Measurements from ENCODE around the gene TMEM178B.

Gene TMEM178B

DNA sequence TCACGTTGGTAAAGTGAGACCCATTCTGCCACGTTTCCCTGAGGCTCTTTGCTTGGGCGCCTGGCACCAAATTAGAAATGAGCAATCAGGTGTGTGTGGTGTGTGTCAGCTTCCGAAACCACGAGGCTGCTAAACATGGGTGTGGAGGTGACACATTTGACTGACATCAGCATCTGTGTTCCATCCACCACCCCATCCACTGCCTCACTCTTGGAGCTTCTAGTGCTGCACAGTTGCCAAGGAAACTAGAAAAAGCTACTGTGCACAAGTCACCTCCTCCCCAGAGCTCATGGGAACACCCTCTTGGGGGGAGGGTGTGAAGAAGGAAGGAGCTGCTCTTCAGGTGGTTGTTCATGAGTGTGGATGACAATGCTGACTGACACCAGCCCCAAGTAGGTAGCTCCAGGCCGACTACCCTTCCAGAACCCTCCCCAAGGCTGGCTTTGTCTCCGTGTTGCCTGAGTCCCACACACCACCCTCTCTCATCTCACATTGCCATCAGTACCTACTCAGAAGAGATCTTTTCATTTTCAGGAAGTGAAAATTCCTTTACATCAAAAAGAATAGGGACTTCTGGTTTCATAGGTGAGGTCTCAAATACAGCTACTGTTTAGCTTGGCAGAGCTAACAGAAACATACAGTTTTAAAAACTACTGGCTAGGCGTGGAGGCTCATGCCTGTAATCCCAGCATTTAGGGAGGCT, 152.2 kb downstream of the TMEM178B start:
- in situ Hi-C loops (cut with MboI; ENCODE audit: low sequenced_read_pairs, unreplicated experiment): no loop called here
- TF ChIP-seq, protein P1, sequence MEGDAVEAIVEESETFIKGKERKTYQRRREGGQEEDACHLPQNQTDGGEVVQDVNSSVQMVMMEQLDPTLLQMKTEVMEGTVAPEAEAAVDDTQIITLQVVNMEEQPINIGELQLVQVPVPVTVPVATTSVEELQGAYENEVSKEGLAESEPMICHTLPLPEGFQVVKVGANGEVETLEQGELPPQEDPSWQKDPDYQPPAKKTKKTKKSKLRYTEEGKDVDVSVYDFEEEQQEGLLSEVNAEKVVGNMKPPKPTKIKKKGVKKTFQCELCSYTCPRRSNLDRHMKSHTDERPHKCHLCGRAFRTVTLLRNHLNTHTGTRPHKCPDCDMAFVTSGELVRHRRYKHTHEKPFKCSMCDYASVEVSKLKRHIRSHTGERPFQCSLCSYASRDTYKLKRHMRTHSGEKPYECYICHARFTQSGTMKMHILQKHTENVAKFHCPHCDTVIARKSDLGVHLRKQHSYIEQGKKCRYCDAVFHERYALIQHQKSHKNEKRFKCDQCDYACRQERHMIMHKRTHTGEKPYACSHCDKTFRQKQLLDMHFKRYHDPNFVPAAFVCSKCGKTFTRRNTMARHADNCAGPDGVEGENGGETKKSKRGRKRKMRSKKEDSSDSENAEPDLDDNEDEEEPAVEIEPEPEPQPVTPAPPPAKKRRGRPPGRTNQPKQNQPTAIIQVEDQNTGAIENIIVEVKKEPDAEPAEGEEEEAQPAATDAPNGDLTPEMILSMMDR (IDR thresholded peaks at IDR 0.05; ENCODE audit: borderline replicate concordance, control extremely low read depth, extremely low read depth, insufficient read depth, missing control alignments): no peak

DNA sequence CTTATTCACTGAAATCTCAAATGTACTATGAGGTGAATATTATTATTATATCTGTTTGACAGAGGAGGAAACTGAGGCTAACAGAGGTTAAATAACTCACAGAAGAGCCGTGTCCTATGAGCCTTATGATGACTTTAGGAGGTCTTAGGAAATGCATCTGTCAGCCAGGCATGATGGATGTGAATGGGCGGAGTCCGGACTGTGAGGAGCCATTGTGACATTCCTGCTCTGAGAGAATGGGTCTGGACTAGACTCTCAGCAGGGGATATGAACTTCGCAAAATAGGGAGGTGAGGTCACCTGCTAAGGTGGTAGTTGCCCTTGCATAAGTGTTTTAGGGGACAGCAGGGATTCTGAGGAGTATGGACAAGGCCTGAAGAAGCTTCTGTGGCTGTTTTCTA, 153.6 kb downstream of the TMEM178B start:
- in situ Hi-C loops (cut with MboI; ENCODE audit: low sequenced_read_pairs, unreplicated experiment): no loop called here
- TF ChIP-seq, protein P1 (IDR thresholded peaks at IDR 0.05; ENCODE audit: borderline replicate concordance, control extremely low read depth, extremely low read depth, insufficient read depth, missing control alignments): no peak
- DNase-seq (ENCODE audit: low spot score): no peak

More for the DNA sequence above, 152.2 kb downstream of the TMEM178B start:
- DNase-seq (ENCODE audit: low spot score): no peak

DNA sequence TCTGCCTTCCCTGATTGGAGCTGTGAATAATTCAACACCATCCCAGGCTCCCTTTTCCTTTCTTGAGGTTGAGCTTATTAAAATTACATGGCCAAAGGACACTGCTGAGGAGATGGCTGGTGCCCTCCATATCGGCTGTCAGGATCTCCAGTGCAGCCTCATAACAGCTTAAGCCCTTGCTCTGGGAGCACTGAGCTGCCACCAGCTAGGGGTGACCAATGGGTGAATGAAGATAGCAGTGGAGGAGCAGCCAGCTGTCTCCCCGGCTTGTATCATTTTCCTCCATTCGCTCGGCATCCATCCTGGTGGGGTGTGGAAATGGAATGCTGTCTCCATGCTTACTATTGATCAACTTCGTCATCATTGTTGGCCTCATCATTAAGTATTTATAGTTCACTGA, 154.6 kb downstream of the TMEM178B start:
- in situ Hi-C loops (cut with MboI; ENCODE audit: low sequenced_read_pairs, unreplicated experiment): no loop called here
- DNase-seq (ENCODE audit: low spot score): no peak
- TF ChIP-seq, protein P1 (IDR thresholded peaks at IDR 0.05; ENCODE audit: borderline replicate concordance, control extremely low read depth, extremely low read depth, insufficient read depth, missing control alignments): no peak

DNA sequence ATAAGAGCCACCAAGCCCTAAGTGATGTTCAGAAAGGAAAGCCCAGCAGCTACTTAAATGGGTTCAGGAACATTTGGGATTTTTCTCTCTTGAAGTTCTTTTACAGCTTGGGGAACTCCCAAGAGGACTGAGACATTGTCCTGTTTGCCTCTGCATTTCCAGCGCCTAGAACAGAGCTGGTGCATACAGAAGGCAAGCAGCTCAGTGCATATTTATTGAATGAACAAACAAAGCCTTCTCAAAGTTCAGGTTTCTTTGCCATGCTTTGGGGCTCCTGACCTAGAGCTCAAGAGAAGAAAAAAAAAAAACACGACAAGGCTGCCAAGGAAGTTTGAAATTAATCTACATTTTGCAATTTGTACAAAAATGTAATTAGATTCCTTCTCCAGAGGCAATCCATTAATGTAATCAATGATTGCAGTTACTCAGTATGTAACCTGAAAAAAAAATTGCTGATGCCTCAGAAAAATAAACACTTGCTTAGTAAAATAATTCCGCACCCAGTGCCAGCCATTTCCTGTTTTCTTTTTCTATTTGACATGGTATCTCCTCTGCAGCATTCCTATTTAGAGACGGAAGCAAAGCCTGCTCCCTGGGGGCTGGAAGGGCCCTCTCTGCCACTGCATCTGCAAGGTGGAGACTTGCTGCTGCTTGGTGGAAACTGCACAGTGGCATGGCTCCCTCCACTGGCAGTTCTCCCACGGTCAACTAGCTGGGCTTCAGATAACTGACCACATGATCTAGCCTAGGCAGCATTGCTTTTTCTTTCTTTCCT, 157.3 kb downstream of the TMEM178B start:
- DNase-seq (ENCODE audit: low spot score): no peak
- TF ChIP-seq, protein P1 (IDR thresholded peaks at IDR 0.05; ENCODE audit: borderline replicate concordance, control extremely low read depth, extremely low read depth, insufficient read depth, missing control alignments): peak; percentile 15
- in situ Hi-C loops (cut with MboI; ENCODE audit: low sequenced_read_pairs, unreplicated experiment): no loop called here

DNA sequence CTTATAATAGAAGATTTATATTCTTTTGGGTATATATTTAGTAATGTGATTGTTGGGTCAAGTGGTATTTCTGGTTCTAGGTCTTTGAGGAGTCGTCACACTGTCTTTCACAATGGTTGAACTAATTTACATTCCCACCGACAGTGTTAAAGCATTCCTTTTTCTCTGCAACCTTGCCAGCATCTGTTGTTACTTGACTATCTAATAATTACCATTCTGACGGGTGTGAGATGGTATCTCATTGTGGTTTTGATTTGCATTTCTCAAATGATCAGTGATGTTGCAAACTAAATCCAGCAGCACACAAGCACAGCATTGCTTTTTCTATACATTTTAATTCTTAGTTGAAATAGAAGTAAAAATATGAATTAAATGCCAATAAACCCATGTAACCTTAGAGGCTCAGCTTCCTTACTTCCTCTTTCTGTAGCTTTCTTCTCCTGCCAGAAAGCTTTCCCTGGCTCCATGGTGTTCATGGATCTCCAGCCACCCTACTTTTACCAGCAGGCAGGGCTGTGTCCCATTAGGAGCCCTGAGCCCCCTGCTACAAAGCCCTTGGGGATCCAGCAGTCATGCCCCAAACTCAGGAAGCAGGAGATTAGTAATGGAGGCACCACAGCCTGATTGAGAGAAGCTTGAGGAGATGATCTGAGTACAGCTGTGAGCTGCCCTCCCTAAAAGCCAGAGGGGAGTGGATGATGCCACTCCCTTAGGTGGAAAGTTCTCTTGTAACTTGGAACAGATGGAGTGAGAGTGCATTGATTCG, 158.6 kb downstream of the TMEM178B start:
- in situ Hi-C loops (cut with MboI; ENCODE audit: low sequenced_read_pairs, unreplicated experiment): no loop called here
- TF ChIP-seq, protein P1 (IDR thresholded peaks at IDR 0.05; ENCODE audit: borderline replicate concordance, control extremely low read depth, extremely low read depth, insufficient read depth, missing control alignments): no peak
- DNase-seq (ENCODE audit: low spot score): no peak

DNA sequence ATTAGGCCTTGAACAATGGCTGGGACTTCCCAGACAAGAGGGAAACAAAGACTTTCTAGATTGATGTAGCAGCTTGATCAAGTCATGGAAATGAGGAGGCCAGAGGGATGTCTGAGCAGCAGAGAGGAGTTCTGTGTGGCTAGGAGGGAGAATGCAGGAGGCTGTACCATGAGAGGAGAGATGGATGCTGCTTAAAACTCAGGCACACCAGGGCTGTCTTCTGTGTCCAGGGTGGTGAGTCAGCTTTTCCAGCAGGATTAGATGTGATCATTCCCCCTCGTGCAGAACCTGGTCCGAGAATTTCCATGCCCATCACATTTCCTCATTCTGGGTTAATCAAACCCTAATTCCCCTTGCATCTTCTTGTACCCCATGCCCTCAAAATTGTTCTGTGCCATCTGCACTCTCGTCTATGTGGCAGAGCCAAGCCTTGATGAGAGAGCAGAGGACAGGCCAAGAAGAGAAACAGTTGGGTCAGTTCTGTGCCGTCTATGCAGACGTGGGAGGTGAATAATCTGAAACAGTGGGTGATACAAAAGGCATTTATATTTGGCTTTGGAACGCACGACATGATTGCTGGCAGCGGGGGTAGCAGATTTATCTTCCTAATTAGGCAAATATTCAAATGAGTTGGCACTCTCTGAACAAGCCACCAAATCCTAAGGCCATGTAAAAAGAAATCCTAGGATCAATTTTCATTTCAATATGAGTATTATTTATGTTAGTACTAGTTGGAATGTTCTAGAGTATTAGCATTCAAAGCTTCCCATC, 160.7 kb downstream of the TMEM178B start:
- in situ Hi-C loops (cut with MboI; ENCODE audit: low sequenced_read_pairs, unreplicated experiment): no loop called here
- TF ChIP-seq, protein P1 (IDR thresholded peaks at IDR 0.05; ENCODE audit: borderline replicate concordance, control extremely low read depth, extremely low read depth, insufficient read depth, missing control alignments): no peak
- DNase-seq (ENCODE audit: low spot score): no peak

Measured in GM13976 (cell line).